Hepatocyte (in vitro differentiated cells): ENCODE measurements around the gene IGDCC3.

Experiments used
- EZH2 ChIP-seq: fragments of 200-600 bp; sonication (generic); IDR thresholded peaks from 2 replicates; pipeline ENCODE4 v1.6.1; 2016; ENCODE audit warnings: antibody characterized with exemption, mild to moderate bottlenecking, borderline replicate concordance
- EZH2phosphoT487 ChIP-seq: fragments of 200-600 bp; sonication (generic); IDR thresholded peaks from one replicate; pipeline ENCODE4 v1.6.1; 2018; ENCODE audit warnings: antibody characterized with exemption, mild to moderate bottlenecking, low read depth, moderate library complexity; ENCODE audit not compliant: unreplicated experiment, severe bottlenecking
- TF ChIP-seq, protein P1 (sequence below): fragments of 200-600 bp; sonication (generic); IDR thresholded peaks from 2 replicates; pipeline ENCODE4 v1.5.1; 2016; ENCODE audit warnings: antibody characterized with exemption, mild to moderate bottlenecking; ENCODE audit not compliant: poor library complexity

- TF ChIP-seq, protein P1, sequence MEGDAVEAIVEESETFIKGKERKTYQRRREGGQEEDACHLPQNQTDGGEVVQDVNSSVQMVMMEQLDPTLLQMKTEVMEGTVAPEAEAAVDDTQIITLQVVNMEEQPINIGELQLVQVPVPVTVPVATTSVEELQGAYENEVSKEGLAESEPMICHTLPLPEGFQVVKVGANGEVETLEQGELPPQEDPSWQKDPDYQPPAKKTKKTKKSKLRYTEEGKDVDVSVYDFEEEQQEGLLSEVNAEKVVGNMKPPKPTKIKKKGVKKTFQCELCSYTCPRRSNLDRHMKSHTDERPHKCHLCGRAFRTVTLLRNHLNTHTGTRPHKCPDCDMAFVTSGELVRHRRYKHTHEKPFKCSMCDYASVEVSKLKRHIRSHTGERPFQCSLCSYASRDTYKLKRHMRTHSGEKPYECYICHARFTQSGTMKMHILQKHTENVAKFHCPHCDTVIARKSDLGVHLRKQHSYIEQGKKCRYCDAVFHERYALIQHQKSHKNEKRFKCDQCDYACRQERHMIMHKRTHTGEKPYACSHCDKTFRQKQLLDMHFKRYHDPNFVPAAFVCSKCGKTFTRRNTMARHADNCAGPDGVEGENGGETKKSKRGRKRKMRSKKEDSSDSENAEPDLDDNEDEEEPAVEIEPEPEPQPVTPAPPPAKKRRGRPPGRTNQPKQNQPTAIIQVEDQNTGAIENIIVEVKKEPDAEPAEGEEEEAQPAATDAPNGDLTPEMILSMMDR = no peak
- TF ChIP-seq EZH2 (no peak), EZH2phosphoT487 (no peak)
Measured at GRCh38 chr15:65333148-65333820, 44.5 kb downstream of the IGDCC3 start.
